HUDEP-2 (cell line): Measurements from ENCODE around the gene METTL13.

Source experiments
- DNase-seq, 76 experiments: peaks; one replicate each; lab custom pipeline; 2025; ENCODE audit not compliant: unreplicated experiment in 76 of 76; lab: John Stamatoyannopoulos, UW

Gene METTL13

GRCh38 chr1:171841931-171842761 lies 60.7 kb downstream of the METTL13 start:
- DNase-seq: peak in 1 of 76 experiments; percentile 1

- DNase-seq: no peak
These were observed 62.9 kb downstream of the METTL13 start for GRCh38 chr1:171844381-171844780.

DNA sequence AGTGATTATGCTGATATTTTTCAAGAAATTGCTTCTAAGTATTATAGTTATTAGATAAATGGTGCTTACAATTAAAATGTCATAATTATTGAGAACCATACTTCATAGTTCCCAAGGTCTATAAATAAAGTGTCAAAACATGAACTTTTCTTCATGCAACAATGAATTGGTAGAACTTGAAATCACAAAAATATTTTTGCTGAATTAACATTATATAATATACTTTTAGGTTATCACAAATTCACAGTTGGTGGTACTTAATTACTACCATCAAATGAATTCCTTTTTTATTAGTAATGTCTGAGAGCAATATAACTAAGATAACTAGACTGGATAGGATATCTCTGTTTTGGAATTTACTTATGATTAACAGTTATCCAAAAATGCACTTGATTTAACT lies 64.5 kb downstream of the METTL13 start:
- DNase-seq: no peak
